D341Med (cell line): ENCODE data around the gene CAD.
A peak's percentile ranks its signal among the peaks of the same experiment; 100 is the strongest.
"Not testable (repeated sequence)": the region's sequence is repeated elsewhere in the genome, so short reads cannot be mapped to it uniquely, and the experiment has no call there.

ENCODE experiments used
- DNase-seq: peaks from one replicate; pipeline ENCODE4 v3.0.0; 2012; ENCODE audit warnings: low spot score

CAD gene

DNA sequence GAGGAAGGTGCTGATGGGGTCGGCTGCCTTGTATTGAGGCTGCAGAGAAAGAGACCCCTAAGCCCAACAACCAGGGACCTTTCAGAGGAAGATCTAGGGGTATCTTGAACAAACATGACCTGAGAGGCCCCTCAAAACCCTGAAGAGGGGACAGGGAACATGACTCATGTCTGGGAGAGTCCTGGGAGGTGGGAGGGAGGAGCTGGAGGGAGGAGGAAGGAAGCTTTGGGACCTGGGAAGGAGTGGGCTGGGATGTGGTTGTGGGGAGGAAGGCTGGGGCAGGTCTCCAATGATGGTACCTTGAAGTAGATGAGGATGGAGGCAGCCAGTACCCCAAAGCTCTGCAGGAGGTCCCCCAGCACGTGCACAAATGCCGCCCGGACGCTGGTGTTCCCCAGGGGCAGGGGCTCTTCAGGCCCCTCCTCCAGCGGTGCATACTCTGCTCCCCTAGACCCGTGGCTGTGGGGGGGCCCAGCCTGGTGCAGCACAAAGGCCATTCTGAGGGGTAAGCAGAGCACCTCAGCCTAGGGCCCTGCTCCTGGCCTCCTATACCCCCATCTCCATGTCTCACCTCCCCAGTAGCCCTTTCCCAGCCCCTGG, 39.8 kb downstream of the CAD start:
- no peak for DNase-seq

DNA sequence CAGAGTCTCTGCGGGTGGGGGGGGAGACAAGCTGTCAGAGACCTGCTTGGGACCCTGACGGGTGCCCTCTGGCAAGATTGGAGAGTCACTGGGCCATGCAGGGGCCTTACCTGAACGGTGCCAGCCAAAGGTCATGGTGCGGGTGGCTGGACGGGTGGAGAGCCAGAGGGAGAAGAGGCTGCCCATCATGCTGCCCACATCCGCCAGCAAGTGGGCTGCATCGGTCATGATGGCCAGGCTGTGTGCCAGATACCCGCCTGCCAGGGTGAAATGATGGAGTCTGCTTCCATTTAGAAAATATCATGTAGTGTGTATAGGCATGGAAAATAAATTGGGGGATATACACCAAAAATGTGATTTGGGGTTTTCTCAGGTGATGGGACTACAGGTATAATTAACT, 40.9 kb downstream of the CAD start:
- no peak for DNase-seq

DNA sequence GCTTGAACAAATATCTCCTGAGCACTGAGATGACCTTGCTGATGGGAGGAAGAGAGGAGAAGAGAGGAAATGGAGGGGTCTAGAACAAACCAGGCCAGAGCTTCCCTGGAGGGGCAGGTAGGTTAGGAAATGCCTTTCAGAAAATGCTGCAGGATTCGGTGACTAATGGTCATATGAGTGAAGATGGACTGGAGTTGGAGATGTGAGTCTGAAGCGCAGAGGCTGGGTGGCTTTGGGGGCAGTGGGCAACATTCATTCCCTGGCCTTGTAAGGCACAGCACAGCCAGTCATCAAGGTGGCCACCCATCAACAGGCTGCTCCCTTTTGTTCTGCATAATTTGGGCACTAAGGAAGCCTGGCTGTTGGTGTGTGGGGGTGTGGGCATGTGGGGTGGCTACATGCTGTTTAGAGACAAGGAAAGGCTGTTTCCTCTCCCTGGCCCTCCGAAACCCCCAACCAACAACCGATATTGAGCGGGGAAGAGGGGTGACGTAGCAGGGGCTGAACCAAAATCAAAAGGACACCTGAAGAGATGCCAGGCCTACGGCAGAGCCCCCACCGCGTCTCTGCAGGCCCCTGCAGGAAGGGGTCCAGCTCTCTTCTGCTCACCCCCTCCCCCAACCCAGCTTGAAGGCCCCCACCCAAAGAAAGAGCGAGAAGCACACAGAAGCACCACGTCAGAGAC, 44.2 kb downstream of the CAD start:
- no peak for DNase-seq

DNA sequence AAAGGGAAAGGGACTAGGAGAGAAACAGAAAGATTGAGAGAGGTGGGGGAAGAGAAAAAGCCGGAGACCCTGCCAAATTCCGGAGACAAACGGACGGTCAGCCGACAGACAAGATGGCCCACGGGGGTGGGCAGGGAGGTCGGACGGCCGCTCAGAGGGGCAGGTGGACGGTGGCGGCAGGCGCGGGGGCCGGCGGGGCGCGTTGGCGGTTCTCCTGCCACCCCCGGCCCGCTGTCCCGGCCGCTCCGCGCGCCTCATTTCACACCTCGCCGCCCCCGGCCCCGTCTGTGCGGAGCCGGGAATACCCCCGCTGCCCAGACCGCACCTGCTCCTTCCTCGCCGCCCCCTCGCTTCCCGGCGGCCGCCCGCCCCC, 44.7 kb downstream of the CAD start:
- no peak for DNase-seq

DNA sequence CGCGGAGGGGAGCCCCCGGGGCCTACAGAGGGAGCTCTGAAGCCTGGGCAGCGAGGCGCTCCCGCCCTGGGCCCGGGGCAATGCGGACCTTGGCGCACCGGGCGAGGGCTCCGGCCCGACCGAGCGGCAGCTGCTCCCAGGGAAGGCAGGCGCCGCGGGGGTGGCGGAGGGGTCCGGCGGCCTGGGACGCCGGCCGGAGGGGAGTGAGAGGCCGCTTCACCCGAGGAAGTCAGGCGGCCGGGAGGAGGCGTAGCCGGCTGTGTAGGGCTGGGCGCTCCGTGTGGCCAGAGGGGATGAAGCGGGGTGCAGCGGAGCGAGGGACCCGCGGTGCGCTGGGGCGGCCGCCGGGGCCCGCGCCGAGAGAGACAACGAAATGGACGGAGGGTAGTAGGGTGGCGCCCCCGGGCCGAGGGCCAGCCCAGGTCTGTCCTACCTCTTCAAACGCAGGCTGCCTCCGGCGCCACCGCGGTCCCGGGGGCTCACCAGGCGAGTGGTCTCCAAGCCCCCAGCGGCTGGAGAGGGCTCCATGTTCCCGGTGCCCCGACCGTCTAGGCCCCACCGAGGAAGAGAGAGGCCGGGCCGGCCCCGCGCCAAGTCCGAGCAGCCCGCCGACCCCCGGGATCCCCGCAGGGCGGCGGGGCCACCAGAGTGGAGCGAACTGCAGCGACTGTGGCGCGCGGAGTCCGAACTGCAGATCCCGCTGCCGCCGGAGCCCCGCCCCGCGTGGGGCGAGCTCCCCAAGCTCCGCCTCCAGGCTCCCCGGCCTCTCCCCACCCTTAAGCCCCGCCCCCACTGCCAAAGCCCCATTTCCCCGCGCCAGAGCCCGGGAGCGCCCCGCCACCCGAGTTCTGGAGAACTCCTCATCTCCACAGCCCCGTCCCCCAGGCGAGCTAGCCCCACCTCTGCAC, 45.5 kb downstream of the CAD start, which contains the start of gene SLC30A3:
Gene SLC30A3, minus strand, starts transcription at position 669 of the 908 bp plus-strand sequence. Its CDS starts 141 bp downstream, at position 528.
- DNase-seq, result peak; percentile 86

DNA sequence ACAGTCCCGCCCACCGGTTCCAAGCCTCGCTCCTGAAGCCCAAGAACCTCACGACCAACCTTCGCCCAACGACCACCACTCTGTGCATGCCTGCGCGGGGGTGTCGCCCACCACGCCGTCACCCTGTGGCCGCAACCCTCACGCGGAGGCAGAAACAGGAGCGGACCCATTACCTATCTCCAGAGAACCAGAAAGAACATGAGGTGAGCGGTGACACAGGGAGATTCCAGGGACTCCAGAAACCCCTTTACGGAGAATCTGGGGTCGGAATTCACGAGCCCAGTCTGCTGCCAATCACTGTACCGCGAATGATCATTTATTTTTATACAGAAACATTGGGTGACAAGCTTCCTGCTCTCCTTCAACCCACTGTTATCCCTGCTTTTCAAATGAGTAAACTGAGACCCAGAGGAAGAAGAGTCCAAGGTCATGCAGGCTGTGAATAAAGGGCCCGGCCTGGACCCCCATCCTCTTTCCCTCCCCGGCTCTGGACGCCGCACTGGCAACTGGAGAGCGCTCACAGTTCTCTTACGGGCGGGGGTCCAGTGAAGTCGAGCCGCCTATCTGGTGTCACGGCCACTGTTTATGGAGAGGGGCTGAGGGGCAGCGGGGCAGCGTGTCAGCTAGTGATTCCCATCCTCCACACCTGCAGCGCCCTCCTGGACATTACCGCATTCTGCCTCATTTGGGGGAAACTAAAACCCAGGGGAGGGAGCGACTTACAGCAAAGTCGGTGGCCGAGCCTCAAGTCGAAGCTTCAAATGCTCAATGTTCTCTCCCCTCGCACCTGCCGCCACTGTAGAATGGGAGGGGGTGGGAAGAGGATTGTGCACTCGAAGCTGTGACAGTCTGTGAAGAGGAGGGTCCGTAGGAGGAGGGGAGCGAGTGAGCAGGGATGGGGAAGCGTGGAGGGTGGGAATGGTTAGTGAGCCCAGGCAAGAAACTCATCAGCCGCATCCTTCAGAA, 46.4 kb downstream of the CAD start:
- DNase-seq, result peak; percentile 41

DNA sequence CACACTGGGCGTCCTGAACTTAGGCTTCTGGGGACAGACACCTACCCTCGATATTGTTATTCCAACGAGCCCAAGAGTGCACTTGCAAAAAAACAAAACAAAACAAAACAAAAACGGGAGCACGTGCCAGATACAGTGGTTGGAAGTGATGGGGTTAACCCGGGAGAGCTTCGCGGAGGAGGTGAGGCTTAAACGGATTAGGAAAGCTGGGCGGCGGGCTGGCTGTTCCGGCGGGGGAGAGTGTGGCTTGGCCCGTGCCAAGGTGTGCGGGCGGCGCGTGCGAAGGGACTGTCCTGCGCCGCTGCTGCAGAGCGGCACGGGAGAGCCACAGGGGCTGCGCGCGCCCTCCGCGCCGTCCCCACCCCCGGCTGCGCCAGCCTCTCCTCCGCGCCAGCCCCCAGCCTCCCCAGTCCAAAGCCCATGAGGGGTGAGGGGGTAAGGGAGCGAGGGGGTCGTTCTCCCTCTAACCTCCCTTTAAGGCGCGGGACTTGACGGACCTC, 47.1 kb downstream of the CAD start:
- DNase-seq, result peak; percentile 76

DNA sequence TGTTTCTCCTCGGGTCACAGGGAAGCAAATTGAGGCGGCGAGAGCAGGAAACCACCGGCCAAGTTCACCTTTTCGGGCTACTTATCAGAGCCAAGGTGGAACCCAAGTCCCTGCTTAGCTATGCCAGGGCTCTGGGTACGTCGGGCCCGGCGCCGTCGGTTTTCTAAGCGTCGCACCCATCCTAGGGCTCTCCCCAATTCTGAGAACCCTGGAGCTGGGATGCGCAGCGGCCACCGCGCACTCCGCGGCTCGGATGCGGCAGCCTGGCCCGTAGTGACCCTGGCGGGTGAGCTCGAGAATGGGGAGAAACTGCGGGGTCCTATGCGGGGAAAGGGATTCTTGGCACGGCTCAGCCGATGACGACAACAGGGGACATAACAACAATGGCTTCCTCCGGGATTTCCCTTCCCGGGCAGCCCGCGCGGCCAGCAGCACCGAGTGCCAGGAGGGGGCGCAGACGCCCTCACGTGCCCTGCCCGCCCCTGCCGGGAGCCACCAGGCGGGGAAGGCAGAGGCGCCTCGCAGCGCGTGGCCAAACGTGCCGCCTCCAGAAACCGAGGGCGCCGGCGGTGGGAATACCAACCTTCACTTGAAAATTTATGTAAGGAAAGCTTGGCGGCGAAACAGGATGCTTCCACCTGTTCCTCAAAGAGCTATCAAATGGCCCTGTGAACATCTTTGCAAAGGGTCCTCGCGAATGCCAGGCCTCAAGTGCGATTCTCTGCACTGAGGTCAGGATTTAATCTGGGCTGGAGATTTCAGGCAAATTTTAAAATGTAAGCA, 47.8 kb downstream of the CAD start:
- peak; percentile 90 for DNase-seq

DNA sequence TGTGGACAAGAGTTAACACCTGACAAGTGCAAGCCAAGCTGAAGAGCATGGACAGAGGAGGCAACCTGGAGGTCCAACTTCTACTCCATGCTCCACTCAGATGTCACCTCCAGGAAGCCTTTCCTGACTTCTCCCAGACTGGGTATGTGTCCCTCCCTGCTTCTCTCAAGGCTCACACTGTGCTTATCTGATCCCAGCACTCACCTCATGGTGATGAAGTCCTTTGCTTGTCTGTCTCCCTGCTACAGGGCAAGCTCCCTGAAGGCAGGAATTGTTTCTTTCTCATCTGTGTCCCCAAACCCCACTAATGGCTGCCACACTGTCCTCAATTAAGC, 48.3 kb downstream of the CAD start:
- no peak for DNase-seq

DNA sequence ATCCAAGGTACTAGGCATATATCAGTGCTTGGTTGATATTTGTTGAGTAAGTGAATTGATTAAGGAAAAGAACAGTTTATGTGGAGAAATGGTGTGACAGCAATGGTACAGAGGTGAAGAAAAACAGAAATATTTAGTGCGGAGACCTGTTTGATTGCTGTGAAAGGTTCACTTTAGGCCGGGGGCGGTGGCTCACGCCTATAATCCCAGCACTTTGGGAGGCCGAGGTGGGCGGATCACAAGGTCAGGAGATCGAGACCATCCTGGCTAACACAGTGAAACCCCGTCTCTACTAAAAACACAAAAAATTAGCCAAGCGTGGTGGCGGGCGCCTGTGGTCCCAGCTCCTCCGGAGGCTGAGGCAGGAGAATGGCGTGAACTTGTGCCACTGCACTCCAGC, 51.1 kb downstream of the CAD start:
- not testable (repeated sequence) for DNase-seq

DNA sequence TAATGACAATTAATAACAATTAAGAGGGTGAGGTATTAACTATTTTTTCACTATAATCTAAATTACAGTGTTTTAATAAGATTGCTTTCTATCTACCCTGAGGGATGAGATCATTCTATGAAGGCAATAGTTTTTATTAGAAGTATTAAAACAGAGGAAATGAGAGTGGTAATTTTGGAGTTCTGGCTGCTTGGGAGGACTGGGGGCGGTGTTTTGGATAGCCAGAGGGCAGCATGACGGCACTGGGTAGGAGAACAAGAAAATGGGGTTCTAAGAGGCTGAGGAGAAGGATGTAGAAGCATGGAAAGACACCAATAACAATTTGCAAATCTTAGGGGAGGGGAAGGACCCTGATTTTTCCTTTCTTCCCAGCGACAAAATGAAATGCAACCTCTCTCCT, 53.0 kb downstream of the CAD start:
- no peak for DNase-seq

DNA sequence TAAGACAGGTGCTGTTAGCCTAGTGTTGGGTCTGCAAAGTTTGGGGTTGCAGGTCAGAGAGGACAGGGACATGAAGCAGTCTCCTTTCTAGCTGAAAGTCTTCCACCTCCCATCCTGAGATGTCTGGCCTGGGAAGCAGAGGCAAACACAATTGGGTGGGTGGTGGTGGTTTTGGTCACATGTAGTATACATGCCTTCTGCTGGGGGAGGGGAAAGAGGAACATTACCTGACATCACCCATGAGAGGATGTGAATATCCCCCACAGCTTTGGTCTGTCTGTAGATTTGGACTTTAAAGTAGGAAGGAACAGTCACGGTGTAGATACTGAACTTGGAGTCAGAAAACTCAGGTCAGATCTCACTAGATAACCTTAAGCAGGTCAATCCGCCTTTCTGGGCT, 53.5 kb downstream of the CAD start:
- no peak for DNase-seq

DNA sequence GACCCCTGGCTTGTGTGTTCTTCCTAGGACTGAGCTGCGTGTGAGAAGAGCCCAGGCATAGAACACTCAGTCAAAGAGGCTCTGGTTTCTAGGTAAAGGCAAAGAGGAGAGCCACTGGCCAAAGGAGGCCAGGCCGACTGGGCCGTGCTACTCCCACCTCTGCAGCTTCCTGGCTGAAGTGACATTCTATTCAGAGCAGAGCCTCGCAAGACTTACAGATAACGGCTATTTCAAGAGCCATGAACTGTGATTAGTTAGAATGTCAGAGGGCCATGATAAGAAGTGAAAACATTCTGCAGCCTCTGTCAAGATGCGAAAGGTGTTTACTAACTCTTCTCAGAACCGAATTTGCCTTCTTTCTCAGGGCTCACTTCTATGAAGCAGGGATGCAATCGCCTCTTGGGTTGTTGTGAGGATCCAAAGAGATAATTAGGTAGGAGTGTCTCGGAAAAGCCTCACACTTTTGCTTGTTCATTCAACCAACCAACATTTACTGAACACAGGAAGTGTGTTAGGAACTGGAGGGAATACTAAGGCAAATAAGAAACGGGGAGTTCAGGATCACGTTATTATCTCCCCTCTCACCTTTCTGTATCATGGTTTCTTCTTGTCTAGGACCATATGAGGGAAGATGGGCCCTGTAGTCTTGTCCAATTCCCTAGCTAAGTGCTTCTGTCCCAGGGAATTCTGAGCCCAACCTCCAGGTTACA, 54.6 kb downstream of the CAD start:
- DNase-seq, result no peak

DNA sequence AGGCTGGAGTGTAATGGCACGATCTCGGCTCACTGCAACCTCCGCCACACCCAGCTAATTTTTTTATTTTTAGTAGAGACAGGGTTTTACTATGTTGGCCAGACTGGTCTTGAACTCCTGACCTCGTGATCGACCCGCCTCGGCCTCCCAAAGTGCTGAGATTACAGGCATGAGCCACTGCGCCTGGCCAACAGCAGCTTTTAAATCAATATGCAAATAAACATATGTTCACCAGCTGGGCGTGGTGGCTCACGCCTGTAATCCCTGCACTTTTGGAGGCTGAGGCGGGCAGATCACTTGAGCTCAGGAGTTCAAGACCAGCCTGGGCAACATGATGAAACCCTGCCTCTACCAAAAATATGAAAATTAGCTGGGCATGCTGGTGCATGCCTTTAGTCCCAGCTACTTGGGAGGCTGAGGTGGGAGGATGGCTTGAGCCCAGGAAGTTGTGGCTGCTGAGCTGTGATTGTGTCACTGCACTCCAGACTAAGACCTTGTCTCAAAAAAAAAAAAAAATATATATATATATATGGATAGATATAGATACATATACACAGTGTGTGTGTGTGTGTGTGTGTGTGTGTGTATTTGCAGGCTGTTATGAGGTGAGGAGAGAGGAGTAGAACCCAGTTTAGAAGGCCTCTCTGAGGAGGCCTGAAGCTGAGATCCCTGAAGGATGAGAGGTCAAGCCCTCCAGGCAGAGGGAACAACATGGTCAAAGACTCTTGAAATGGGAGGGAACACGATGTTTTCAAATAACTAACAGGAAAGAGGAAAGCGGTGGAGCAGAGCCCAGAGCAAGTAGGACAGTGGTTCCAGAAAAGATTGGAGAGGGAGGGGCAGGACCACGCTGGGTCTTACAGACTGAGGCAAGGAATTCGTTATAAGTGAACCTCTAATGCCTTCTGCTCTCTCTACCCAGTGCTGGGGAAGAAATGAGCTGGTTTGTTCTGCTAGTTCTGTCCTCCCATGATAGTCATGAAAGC, 55.7 kb downstream of the CAD start:
- not testable (repeated sequence) for DNase-seq

DNA sequence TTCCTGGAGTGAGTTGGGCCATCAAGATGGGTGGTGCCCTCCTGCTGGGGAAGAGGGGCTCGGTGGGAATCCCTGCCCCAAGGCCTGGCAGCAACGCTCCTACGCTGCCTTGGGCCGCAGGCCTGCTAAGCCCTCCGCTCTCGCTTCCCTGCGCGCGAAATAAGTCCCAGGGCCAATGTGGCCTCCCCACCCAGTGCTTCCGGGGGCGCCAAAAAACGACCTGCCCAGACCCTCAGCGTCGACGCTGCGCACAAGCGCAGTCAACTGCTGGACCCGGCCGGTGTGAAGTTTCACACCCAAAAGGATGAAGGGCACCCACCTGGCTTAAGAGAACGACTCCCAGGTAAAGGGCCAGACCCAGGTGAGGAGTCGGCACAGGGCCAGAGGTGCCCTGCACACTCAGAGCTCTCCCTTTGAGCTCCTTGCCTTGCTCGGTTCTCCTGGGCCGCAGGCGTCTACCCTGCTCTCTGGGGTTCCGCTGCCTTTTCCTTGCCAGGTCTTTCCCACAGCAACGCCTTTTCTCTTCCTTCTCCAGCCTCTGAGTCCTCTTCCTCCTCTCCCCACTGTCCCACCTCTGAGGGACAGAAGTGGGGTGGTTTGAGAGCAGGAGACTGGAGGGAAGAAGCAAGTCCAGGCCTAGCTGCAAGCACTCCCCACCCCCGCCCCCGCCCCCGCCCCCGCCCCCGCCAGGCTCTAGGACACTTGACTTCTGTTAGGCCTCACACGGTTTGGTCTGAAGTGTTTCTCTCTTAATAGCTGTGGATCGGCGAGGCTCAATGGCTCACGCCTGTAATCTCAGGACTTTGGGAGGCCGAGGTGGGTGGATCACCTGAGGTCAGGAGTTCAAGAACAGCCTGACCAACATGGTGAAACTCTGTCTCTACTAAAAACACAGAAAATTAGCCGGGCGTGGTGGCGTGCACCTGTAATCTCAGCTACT, 58.3 kb downstream of the CAD start, which contains the start of gene DNAJC5G:
Gene DNAJC5G, plus strand, starts transcription at position 223 of the 940 bp plus-strand sequence. CDS start 1,296 bp downstream, outside the sequence.
- DNase-seq, result no peak

DNA sequence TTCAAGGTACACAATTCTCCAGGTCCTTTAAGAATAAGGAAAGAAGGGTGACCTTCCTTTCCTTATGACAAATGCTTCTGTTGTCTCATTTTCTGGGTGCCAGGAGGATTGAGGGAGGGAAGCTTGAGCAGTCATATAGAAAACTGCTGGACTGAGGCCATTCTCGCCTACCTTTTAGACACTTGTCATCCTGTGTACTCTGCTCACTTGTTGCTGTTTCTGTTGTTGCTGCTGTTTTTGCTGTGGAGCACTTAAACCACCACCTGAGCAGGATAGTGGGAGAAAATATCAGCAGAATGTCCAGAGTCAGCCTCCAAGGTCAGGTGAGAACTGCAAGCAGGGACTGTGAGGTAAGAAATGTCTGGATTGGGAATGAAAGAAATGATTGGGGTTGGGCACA, 60.8 kb downstream of the CAD start:
- no peak for DNase-seq

DNA sequence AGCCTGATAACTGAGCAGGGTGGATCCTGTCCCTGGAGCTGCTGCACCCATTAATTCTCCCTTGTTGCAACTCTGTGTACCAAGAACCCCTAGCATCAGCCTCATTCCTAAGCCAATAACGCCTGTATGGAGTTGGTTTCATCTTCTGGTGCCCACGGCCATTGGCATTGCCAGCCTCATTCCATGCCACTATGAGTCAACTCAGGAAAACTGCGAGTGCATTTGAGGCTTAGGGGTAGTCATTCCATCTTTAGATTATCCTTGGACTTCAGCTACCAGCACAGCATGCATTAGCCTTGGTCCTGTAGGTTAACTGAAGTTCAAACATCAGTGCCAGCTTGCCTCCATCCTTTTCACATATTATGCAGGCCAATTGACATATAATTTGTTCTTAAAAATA, 63.7 kb downstream of the CAD start:
- no peak for DNase-seq

DNA sequence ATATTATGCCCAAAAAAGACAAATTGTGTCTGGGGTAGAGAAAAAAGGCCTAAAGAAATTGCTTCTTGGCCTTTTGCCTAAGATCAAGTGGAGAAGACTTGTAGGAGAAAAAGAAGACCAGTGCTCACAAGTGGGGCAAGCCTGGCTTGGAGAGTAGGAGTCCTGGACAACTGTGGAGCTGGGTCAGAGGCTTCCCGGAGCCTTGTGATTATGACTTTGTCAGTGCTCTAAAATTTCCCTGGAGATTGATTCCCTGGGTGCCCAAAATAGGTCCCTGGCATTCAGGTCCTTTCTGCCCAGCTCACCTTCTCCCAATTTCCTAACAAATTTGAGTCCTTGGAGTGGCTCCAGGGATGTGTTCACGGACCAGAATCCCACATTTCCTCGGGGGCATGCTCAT, 64.3 kb downstream of the CAD start:
- no peak for DNase-seq
